Ovary (tissue), 9 donors: ENCODE results near the gene PTPRQ. TPM values are rescaled to one million over a fixed set of nuclear protein-coding genes. Genes with fewer than 3 reads are reported as not detected.

ENCODE experiments used
- DNase-seq, 5 donors: peaks; one replicate each; pipeline ENCODE4 v3.0.0-alpha.2; 2019 to 2020
- H3K27ac ChIP-seq, 2 donors: fragments of 200-600 bp; one replicate each; pipeline versions ENCODE4 v1.5.1 to v1.8.0; 2019 to 2022
- H3K27me3 ChIP-seq: fragments of 200-600 bp; one replicate; pipeline ENCODE4 v1.8.0; 2022
- H3K36me3 ChIP-seq: fragments of 200-600 bp; sonication (generic); one replicate; pipeline ENCODE4 v1.5.1; 2019
- H3K4me1 ChIP-seq: one replicate; pipeline ENCODE4 v1.8.1; 2013; ENCODE audit warnings: mild to moderate bottlenecking, moderate library complexity; ENCODE audit not compliant: insufficient read depth
- H3K4me3 ChIP-seq: fragments of 200-600 bp; sonication (generic); one replicate; pipeline ENCODE4 v1.5.1; 2017
- H3K9me3 ChIP-seq, 2 donors: fragments of 200-600 bp in 1 of 2; sonication (generic) in 1 of 2; one replicate each; pipeline versions ENCODE4 v1.5.1 to v1.8.1; 2013 to 2019; ENCODE audit warnings: mild to moderate bottlenecking in 1 of 2, moderate library complexity in 1 of 2
- EP300 ChIP-seq: sonication (generic); formaldehyde crosslinking; IDR thresholded peaks from one replicate; pipeline ENCODE4 v1.6.1; 2017; ENCODE audit warnings: antibody characterized with exemption
- POLR2A ChIP-seq: fragments of 450-650 bp; IDR thresholded peaks from one replicate; pipeline ENCODE4 v1.6.1; 2017; ENCODE audit warnings: antibody characterized with exemption, mild to moderate bottlenecking, moderate library complexity
- WGBS, 3 donors: extraction: QIAGEN DNeasy Blood & Tissue Kit in 1 of 3; methylation state at CpG; one replicate each; pipeline versions ENCODE4 v1.1.5 to v1.1.7; 2013 to 2017; 5-methylcytosine and 5-hydroxymethylcytosine counted together
- intact Hi-C, 4 donors: fragments of 100-400 bp; cut with DNase I; formaldehyde crosslinking; loops; one replicate each; pipeline versions ENCODE4 v1.11.0 to v1.15.1; 2022 to 2023
- polyA plus RNA-seq, 2 donors: library from polyadenylated mRNA; stranded (reverse); fragments of 200-250 nt in 1 of 2; fragments of 350-450 nt in 1 of 2; fragmentation: Illumina TruSeq in 1 of 2; extraction: RNeasy Lipid Tissue Mini Kit (QIAGEN cat#74804) in 1 of 2; gene quantifications; one replicate each; pipeline ENCODE4 v1.2.3, GENCODE V29; 2013 to 2014
- total RNA-seq, 7 donors: library from RNA; depleted of rRNA in 2 of 7; stranded (reverse); fragments of >200 nt in 2 of 7; fragmentation: NEBNext Ultra II Directional in 3 of 7; extraction: Animal tissue kit (Norgen Biotek cat#: 25700) in 3 of 7; gene quantifications; one replicate each; pipeline versions ENCODE4 v1.1.0 to v1.2.4, GENCODE V29; 2016 to 2023
- TF ChIP-seq, protein P1 (sequence below), 3 donors: fragments of 450-650 bp in 2 of 3; fragments of 200-600 bp in 1 of 3; IDR thresholded peaks; one replicate each; pipeline versions ENCODE4 v1.5.1 to v1.8.0; 2016 to 2022; ENCODE audit warnings: antibody characterized with exemption in 3 of 3, mild to moderate bottlenecking in 1 of 3
- donor health status: DM: no; HTN: no; CAD: no; lungs with moderate emphysema.
- donor health status: DM: no; HTN: no; CAD: no.
- donor health status: Bipolar disorder and iron deficiency.
- donor health status: DM: yes; HTN: yes; CAD: no.
- donor health status: DM: no; HTN: no; CAD: no.
- donor health status: DM: yes; HTN: yes; CAD: no.

PTPRQ gene
- total and polyA plus RNA-seq, 9 donors, result 0.05 to 18.8 (median 0.23) TPM

DNA sequence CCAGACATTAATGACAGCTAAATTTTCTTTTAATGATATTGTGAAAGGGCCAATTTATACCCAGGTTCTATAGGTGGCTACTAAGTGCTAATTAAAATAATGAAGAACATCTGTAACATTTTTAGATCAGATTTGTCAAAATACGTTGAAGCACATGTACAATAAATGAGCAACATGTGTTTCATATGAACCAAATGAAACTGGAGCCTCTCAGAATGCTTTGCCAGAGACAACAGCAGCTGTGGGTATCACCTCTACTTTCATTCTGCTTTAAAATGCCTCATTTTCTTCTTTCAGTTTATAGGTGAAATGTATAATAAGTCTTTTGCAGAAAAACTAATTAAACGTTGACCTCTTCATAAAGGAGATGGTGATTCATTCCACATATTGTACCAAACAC, 237.3 kb downstream of the PTPRQ start:
- Histone ChIP-seq H3K4me1 (no peaks in the 10 kb centered on the region), H3K9me3 (no peaks in the 10 kb centered on the region), H3K4me3 (no peak overlapping the region), H3K36me3 (no peaks in the 10 kb centered on the region), H3K27ac (no peak overlapping the region), H3K27me3 (no peaks in the 10 kb centered on the region)
- no peak for DNase-seq
- TF ChIP-seq POLR2A, result no peak
- TF ChIP-seq, protein P1, sequence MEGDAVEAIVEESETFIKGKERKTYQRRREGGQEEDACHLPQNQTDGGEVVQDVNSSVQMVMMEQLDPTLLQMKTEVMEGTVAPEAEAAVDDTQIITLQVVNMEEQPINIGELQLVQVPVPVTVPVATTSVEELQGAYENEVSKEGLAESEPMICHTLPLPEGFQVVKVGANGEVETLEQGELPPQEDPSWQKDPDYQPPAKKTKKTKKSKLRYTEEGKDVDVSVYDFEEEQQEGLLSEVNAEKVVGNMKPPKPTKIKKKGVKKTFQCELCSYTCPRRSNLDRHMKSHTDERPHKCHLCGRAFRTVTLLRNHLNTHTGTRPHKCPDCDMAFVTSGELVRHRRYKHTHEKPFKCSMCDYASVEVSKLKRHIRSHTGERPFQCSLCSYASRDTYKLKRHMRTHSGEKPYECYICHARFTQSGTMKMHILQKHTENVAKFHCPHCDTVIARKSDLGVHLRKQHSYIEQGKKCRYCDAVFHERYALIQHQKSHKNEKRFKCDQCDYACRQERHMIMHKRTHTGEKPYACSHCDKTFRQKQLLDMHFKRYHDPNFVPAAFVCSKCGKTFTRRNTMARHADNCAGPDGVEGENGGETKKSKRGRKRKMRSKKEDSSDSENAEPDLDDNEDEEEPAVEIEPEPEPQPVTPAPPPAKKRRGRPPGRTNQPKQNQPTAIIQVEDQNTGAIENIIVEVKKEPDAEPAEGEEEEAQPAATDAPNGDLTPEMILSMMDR (IDR thresholded peaks at IDR 0.05), result no peak
- no peak for TF ChIP-seq EP300
- intact Hi-C loops, result no loop called here
- WGBS, 3 donors, result 64 to 72% (median 66%) methylated on average over 2 of the region's 2 CpGs

DNA sequence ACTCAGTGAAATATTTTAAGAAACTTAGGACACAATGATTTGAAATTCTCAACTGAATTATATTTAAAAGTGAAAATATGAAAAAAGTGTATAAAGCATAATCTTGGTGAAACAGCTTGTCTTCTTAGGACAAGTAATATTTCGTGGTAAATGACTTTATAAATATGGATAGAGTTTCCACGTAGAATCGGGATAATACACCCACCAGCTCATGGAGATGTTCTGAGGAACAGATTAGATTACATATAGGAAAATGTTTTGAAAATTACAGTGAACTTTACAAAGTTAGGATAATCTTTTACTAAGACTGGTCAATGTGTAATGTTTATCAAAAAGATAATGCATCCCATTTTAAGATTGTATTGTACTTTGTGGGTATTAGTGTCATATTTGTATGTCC, 237.8 kb downstream of the PTPRQ start:
- WGBS, 3 donors, result 68 to 82% (median 79%) methylated on average over 3 of the region's 3 CpGs
- Histone ChIP-seq H3K27me3 (no peaks in the 10 kb centered on the region), H3K4me3 (no peak overlapping the region), H3K4me1 (no peaks in the 10 kb centered on the region), H3K27ac (no peak overlapping the region), H3K9me3 (no peaks in the 10 kb centered on the region), H3K36me3 (no peaks in the 10 kb centered on the region)
- intact Hi-C loops, result no loop called here
- TF ChIP-seq, protein P1 (IDR thresholded peaks at IDR 0.05), result no peak
- no peak for TF ChIP-seq EP300
- no peak for TF ChIP-seq POLR2A
- no peak for DNase-seq

DNA sequence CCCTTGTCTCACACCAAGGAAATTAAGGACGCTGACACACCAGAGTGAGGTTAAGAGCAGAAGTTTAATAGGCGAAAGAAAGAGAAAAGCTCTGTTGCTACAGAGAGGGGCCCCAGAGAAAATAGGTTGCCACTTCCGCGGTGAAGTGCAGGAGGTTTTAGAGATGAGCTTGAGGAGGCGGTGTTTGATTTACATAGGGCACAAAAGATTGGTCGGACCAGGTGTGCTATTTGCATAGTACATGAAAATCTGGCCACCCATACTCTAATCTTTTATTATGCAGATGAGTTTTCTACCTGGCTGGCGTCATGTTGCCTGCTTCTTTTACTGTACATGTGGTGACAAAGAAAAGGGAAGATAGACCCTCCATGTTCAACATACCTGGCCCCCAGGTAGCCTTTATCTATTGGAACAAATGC, 240.1 kb downstream of the PTPRQ start:
- DNase-seq, result no peak
- H3K4me3 ChIP-seq, result no peak overlapping the region
- H3K36me3 ChIP-seq, result no peaks in the 10 kb centered on the region
- intact Hi-C loops, result no loop called here
- TF ChIP-seq, protein P1 (IDR thresholded peaks at IDR 0.05), result no peak
- no peak for TF ChIP-seq POLR2A
- TF ChIP-seq EP300, result no peak
- H3K9me3 ChIP-seq, result no peaks in the 10 kb centered on the region
- no peak overlapping the region for H3K27ac ChIP-seq
- 52 to 61% (median 56%) methylated on average over 7 of the region's 7 CpGs for WGBS, 3 donors
- H3K27me3 ChIP-seq, result no peaks in the 10 kb centered on the region
- H3K4me1 ChIP-seq, result no peaks in the 10 kb centered on the region

DNA sequence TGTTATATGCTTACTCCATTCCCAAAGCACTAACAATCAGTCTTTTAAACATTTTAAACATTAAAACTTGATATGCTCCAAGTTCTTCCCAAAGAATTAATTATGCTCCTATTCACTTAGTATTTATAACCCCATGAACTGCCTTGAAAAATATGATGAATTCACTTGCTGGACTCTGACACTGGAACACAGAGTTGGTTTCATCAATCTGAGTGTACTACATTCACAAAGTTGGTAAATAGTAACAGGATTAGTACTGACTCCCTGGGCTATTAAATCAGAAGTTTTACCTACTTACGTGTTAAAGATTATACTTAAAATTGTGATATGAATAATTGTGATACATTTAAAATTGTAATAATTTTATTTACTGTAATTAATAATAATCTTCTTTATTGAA, 246.1 kb downstream of the PTPRQ start:
- intact Hi-C loops, result no loop called here
- Histone ChIP-seq H3K27me3 (no peaks in the 10 kb centered on the region), H3K9me3 (no peaks in the 10 kb centered on the region), H3K4me3 (no peak overlapping the region), H3K27ac (no peak overlapping the region), H3K4me1 (no peaks in the 10 kb centered on the region), H3K36me3 (no peaks in the 10 kb centered on the region)
- DNase-seq, result no peak
- 87 to 93% (median 92%) methylated on average over 1 of the region's 1 CpG for WGBS, 3 donors
- TF ChIP-seq, protein P1 (IDR thresholded peaks at IDR 0.05), result no peak

DNA sequence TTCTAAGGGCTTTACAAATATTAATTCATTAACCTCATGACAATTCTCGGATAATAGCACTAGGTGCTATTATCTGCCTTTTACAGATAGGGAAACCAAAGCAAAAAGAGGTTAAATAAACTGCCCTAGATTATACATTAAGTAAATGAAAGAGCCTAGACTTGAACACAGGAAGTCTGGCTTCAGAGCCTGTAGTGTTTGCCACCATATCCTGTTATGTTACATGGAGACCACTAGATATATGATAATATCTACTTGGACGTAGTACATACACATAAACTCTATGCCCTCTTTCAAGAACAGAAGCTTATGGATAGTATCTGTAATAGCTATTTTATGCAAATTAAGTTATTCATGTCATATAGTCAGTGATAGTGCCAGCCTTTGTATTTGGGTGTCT, 246.5 kb downstream of the PTPRQ start:
- DNase-seq, result no peak
- Histone ChIP-seq H3K9me3 (no peaks in the 10 kb centered on the region), H3K4me3 (no peak overlapping the region), H3K4me1 (no peaks in the 10 kb centered on the region), H3K36me3 (no peaks in the 10 kb centered on the region), H3K27me3 (no peaks in the 10 kb centered on the region), H3K27ac (no peak overlapping the region)
- TF ChIP-seq EP300 (no peak), POLR2A (no peak)
- TF ChIP-seq, protein P1 (IDR thresholded peaks at IDR 0.05), result no peak
- intact Hi-C loops, result no loop called here
- 77 to 85% (median 78%) methylated on average over 2 of the region's 2 CpGs for WGBS, 3 donors
